Tibial nerve (tissue), 4 donors: ENCODE data around the gene GALR1.

ENCODE experiments used
- CTCF ChIP-seq, 5 experiments: fragments of 200-600 bp in 3 of 5; fragments of 450-650 bp in 2 of 5; sonication (generic) in 3 of 5; IDR thresholded peaks; one replicate each; pipeline ENCODE4 v1.5.1; 2016 to 2019; ENCODE audit warnings: antibody characterized with exemption in 5 of 5, mild to moderate bottlenecking in 3 of 5, moderate library complexity in 2 of 5
- EP300 ChIP-seq, 2 donors: sonication (generic); formaldehyde crosslinking; IDR thresholded peaks; one replicate each; pipeline ENCODE4 v1.6.1; 2017; ENCODE audit warnings: antibody characterized with exemption in 2 of 2, mild to moderate bottlenecking in 1 of 2
- POLR2A ChIP-seq, 2 donors: fragments of 450-650 bp; IDR thresholded peaks; one replicate each; pipeline ENCODE4 v1.6.1; 2017; ENCODE audit warnings: antibody characterized with exemption in 2 of 2, mild to moderate bottlenecking in 2 of 2, moderate library complexity in 2 of 2

GRCh38 chr18:77249569-77250500 lies at the start of gene GALR1:
- TF ChIP-seq POLR2A (IDR thresholded peaks at IDR 0.05) (no peak), CTCF (IDR thresholded peaks at IDR 0.05) (no peak), EP300 (IDR thresholded peaks at IDR 0.05) (no peak)
